A549 (cell line): ENCODE results near the gene MID1IP1. TPM values are rescaled to one million over a fixed set of nuclear protein-coding genes. Genes with fewer than 3 reads are reported as not detected.

Experiments used
- ATAC-seq, 2 experiments: fragments of 200-7000 bp in 1 of 2; fragments of >200 bp in 1 of 2; cut with Nextera tagmentation in 1 of 2; cut with Tn5 transposase in 1 of 2; 3 replicates each; pipeline versions ENCODE4 v1.8.0 to v1.9.1; 2018 to 2020; ENCODE audit warnings: mild to moderate bottlenecking in 1 of 2, moderate library complexity in 1 of 2
- CTCF ChIA-PET: fragments of 300-600 bp; sonication (Branson Sonifier 250); formaldehyde crosslinking; extraction: SDS; loops from one replicate; lab custom pipeline; 2021; ENCODE audit warnings: antibody characterized with exemption, inconsistent platforms; lab: Yijun Ruan, JAX
- POLR2A ChIA-PET: fragments of 350-600 bp; formaldehyde crosslinking; extraction: SDS; loops from one replicate; lab custom pipeline; 2021; ENCODE audit warnings: antibody characterized with exemption, inconsistent platforms; lab: Yijun Ruan, JAX
- DNase-seq, 2 experiments: peaks; one replicate each; pipeline versions ENCODE4 v3.0.0 to v3.0.0-alpha.2; 2011 to 2016; ENCODE audit warnings: low read depth in 1 of 2, low spot score in 1 of 2
- FAIRE-seq: peaks from 2 replicates; lab custom pipeline; 2011; peaks lifted over from hg19 to GRCh38; lab: Jason Lieb, UNC
- H3K27ac ChIP-seq, 2 experiments: fragments of >200 bp; sonication (Bioruptor Twin); formaldehyde crosslinking; 3 replicates each; pipeline ENCODE4 v1.5.1; 2016 to 2017
- H3K4me1 ChIP-seq: fragments of >200 bp; sonication (Bioruptor Twin); formaldehyde crosslinking; 3 replicates; pipeline ENCODE4 v1.6.1; 2016
- H3K4me2 ChIP-seq: fragments of >200 bp; sonication (Bioruptor Twin); formaldehyde crosslinking; 3 replicates; pipeline ENCODE4 v1.6.1; 2016
- H3K4me3 ChIP-seq: fragments of >200 bp; sonication (Bioruptor Twin); formaldehyde crosslinking; 3 replicates; pipeline ENCODE4 v1.5.1; 2016
- H3K9me3 ChIP-seq: fragments of >200 bp; sonication (Bioruptor Twin); formaldehyde crosslinking; 3 replicates; pipeline ENCODE4 v1.6.1; 2016
- CEBPB ChIP-seq, 2 experiments: fragments of >200 bp in 1 of 2; sonication (Bioruptor Twin) in 1 of 2; formaldehyde crosslinking in 1 of 2; IDR thresholded peaks; 2 replicates each; pipeline ENCODE4 v1.6.1; 2012 to 2016
- CHD2 ChIP-seq: fragments of 150-350 bp; IDR thresholded peaks from 2 replicates; pipeline ENCODE4 v1.6.1; 2014; ENCODE audit warnings: low read length; ENCODE audit not compliant: partially characterized antibody
- EHF ChIP-seq: fragments of 250-450 bp; sonication (Bioruptor Pico); IDR thresholded peaks from 2 replicates; pipeline ENCODE4 v1.5.0; 2020; ENCODE audit warnings: mild to moderate bottlenecking
- FOSB ChIP-seq: fragments of 250-450 bp; sonication (Bioruptor Pico); IDR thresholded peaks from 2 replicates; pipeline ENCODE4 v1.5.0; 2020; ENCODE audit warnings: mild to moderate bottlenecking, moderate library complexity
- FOSL2 ChIP-seq, 2 experiments: fragments of 450-650 bp in 1 of 2; fragments of >200 bp in 1 of 2; sonication (Bioruptor Twin) in 1 of 2; formaldehyde crosslinking; IDR thresholded peaks; 2 replicates each; pipeline versions ENCODE4 v1.5.0 to v1.6.1; 2016 to 2020; ENCODE audit warnings: mild to moderate bottlenecking in 1 of 2, moderate library complexity in 1 of 2
- GATA3 ChIP-seq: IDR thresholded peaks from 2 replicates; pipeline ENCODE4 v1.6.1; 2012; ENCODE audit warnings: borderline replicate concordance
- JUN ChIP-seq, 2 experiments: fragments of >200 bp; sonication (Bioruptor Twin); formaldehyde crosslinking; IDR thresholded peaks; 2 replicates in 1 of 2; 3 replicates in 1 of 2; pipeline ENCODE4 v1.6.1; 2016 to 2017
- KDM1A ChIP-seq: fragments of 200-600 bp; sonication (generic); IDR thresholded peaks from 2 replicates; pipeline ENCODE4 v1.6.1; 2016; ENCODE audit warnings: low read depth, mild to moderate bottlenecking
- KDM5A ChIP-seq: fragments of 200-600 bp; sonication (generic); IDR thresholded peaks from 2 replicates; pipeline ENCODE4 v1.6.1; 2016; ENCODE audit warnings: antibody characterized with exemption, mild to moderate bottlenecking
- POLR2AphosphoS2 ChIP-seq: conservative IDR thresholded peaks from 2 replicates; pipeline ENCODE4 v1.6.1; 2012; ENCODE audit warnings: low read length, improper control_type of control experiment, inconsistent platforms
- RNF2 ChIP-seq: fragments of 200-600 bp; sonication (generic); IDR thresholded peaks from 2 replicates; pipeline ENCODE4 v1.6.1; 2016; ENCODE audit warnings: low read depth, mild to moderate bottlenecking, antibody characterized with exemption, moderate library complexity, borderline replicate concordance
- SMC3 ChIP-seq: fragments of >200 bp; sonication (Bioruptor Twin); formaldehyde crosslinking; IDR thresholded peaks from 3 replicates; pipeline ENCODE4 v1.6.1; 2018; ENCODE audit warnings: inconsistent platforms
- TFCP2L1 ChIP-seq: fragments of 250-450 bp; sonication (Bioruptor Pico); IDR thresholded peaks from 2 replicates; pipeline ENCODE4 v1.5.0; 2021; ENCODE audit warnings: mild to moderate bottlenecking
- ZC3H11A ChIP-seq: fragments of 450-650 bp; IDR thresholded peaks from 2 replicates; pipeline ENCODE4 v1.6.1; 2014; ENCODE audit warnings: antibody characterized with exemption, mild to moderate bottlenecking
- ZFP36 ChIP-seq: fragments of 450-650 bp; IDR thresholded peaks from 2 replicates; pipeline ENCODE4 v1.6.1; 2014; ENCODE audit warnings: borderline replicate concordance; ENCODE audit not compliant: partially characterized antibody
- ZNF302 ChIP-seq: fragments of 250-450 bp; sonication (Bioruptor Pico); IDR thresholded peaks from 2 replicates; pipeline ENCODE4 v1.9.0; 2021; ENCODE audit warnings: inconsistent platforms, mild to moderate bottlenecking, moderate library complexity
- WGBS: methylation state at CpG from one replicate; pipeline ENCODE4 v1.1.6; 2017; ENCODE audit errors: missing lambda C conversion rate; 5-methylcytosine and 5-hydroxymethylcytosine counted together
- polyA plus RNA-seq, 4 experiments: library from polyadenylated mRNA; depleted of rRNA in 3 of 4; stranded (reverse); fragments of >200 nt; fragmentation: RNase III in 1 of 4; extraction: RNeasy Plus Mini Kit Qiagen cat#74134 plus additional on column Dnase treatment in 1 of 4; gene quantifications; 2 replicates in 3 of 4; 3 replicates in 1 of 4; pipeline ENCODE4 v1.2.3, GENCODE V29; 2011 to 2017
- TF ChIP-seq, protein P1 (sequence below): IDR thresholded peaks from 2 replicates; pipeline ENCODE4 v1.6.1; 2012
- TF ChIP-seq, protein P2 (sequence below): fragments of >200 bp; sonication (Bioruptor Twin); formaldehyde crosslinking; IDR thresholded peaks from 3 replicates; pipeline ENCODE4 v1.6.1; 2016
- TF ChIP-seq, protein P3 (sequence below): fragments of 250-450 bp; sonication (Bioruptor Pico); IDR thresholded peaks from 2 replicates; pipeline ENCODE4 v1.5.0; 2021; ENCODE audit warnings: mild to moderate bottlenecking, moderate library complexity, borderline replicate concordance
- TF ChIP-seq, protein P4 (sequence below): IDR thresholded peaks from 2 replicates; pipeline ENCODE4 v1.6.1; 2012
- TF ChIP-seq, protein P5 (sequence below): fragments of >200 bp; sonication (Bioruptor Twin); formaldehyde crosslinking; IDR thresholded peaks from 3 replicates; pipeline ENCODE4 v1.5.1; 2016
- TF ChIP-seq, protein P6 (sequence below): IDR thresholded peaks from 2 replicates; pipeline ENCODE4 v1.6.1; 2012; ENCODE audit warnings: low read depth, borderline replicate concordance

Gene MID1IP1
- polyA plus RNA-seq, 2 of the 4 experiments (the other 2 are of a cell fraction), result 40.1 to 56.5 TPM

DNA sequence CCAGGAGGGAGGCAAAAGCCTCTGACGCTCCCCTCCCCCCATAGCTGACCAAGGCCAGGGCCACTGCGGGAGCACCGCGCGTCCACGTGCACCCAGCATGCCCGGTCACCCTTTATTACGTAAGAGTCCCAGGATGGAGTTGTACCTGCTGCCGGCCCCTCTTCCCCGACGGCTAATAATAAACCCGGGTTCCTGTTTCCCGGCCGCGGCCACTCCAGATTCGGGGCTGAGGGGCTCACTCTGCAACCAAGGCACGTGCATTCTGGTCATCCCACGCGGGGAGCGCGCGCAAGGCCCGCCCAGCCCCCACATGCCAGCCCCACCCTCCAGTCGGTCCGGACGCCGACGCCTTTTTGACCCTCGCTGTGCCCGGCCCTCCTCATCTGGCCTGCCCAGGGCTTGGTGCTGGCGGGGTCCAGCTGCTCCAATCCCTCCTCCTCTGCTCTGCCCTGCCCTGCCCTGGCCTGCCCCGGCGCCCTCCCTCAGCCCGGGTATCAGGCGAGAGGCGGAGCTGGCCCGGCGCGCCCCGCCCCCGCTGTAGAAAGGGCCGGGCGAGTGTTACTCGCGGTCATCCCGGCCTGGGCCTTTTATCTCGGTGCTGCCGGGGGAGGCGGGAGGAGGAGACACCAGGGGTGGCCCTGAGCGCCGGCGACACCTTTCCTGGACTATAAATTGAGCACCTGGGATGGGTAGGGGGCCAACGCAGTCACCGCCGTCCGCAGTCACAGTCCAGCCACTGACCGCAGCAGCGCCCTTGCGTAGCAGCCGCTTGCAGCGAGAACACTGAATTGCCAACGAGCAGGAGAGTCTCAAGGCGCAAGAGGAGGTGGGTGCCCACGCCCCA is 2.6 kb downstream of the MID1IP1 start (continued):
- TF ChIP-seq ZNF302 (CRISPR knock-in tag) (no peak), JUN (IDR thresholded peaks at IDR 0.05) (peak; percentile 31 to 93; a peak in 4 of 5 replicates), RNF2 (no peak), FOSL2 (IDR thresholded peaks at IDR 0.05) (no peak), FOSL2 (CRISPR knock-in tag; IDR thresholded peaks at IDR 0.05) (0 out of 2 replicates have a peak, but pooled peaks have one; percentile 25), EHF (no peak), KDM5A (no peak)
- TF ChIP-seq, protein P1, sequence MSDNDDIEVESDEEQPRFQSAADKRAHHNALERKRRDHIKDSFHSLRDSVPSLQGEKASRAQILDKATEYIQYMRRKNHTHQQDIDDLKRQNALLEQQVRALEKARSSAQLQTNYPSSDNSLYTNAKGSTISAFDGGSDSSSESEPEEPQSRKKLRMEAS, result peak; percentile 97
- TF ChIP-seq, protein P2, sequence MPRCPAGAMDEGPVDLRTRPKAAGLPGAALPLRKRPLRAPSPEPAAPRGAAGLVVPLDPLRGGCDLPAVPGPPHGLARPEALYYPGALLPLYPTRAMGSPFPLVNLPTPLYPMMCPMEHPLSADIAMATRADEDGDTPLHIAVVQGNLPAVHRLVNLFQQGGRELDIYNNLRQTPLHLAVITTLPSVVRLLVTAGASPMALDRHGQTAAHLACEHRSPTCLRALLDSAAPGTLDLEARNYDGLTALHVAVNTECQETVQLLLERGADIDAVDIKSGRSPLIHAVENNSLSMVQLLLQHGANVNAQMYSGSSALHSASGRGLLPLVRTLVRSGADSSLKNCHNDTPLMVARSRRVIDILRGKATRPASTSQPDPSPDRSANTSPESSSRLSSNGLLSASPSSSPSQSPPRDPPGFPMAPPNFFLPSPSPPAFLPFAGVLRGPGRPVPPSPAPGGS, result peak; percentile 47; the same call in 1 of the 3 replicates
- TF ChIP-seq, protein P3, sequence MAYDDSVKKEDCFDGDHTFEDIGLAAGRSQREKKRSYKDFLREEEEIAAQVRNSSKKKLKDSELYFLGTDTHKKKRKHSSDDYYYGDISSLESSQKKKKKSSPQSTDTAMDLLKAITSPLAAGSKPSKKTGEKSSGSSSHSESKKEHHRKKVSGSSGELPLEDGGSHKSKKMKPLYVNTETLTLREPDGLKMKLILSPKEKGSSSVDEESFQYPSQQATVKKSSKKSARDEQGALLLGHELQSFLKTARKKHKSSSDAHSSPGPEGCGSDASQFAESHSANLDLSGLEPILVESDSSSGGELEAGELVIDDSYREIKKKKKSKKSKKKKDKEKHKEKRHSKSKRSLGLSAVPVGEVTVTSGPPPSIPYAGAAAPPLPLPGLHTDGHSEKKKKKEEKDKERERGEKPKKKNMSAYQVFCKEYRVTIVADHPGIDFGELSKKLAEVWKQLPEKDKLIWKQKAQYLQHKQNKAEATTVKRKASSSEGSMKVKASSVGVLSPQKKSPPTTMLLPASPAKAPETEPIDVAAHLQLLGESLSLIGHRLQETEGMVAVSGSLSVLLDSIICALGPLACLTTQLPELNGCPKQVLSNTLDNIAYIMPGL (CRISPR knock-in tag), result no peak
- TF ChIP-seq, protein P4, sequence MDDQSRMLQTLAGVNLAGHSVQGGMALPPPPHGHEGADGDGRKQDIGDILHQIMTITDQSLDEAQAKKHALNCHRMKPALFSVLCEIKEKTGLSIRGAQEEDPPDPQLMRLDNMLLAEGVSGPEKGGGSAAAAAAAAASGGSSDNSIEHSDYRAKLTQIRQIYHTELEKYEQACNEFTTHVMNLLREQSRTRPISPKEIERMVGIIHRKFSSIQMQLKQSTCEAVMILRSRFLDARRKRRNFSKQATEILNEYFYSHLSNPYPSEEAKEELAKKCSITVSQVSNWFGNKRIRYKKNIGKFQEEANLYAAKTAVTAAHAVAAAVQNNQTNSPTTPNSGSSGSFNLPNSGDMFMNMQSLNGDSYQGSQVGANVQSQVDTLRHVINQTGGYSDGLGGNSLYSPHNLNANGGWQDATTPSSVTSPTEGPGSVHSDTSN, result no peak

DNA sequence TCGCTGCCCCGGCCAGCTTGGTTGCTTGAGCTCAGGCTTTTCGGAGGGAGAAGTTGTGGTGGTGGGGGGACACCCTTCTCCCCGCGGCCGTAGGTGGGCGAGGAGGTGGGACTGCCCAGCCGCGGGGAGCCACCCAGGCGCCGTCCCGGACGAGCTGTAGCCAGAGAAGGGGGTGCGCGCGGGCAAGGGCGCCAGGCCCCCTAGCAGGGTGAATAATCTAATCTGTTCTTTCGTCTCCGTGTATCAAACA is 3.1 kb downstream of the MID1IP1 start:
- FAIRE-seq, result no peak
- ChIA-PET CTCF (no interaction called here), POLR2A (interaction anchor here (0.7 to 1.5 kb wide), 8 partner anchors 32 to 1350 kb away, joined by 3 to 8 read pairs (median 4); partner anchors contain the start of gene BCOR)
- Histone ChIP-seq H3K4me3 (peak overlapping the region; percentile 78), H3K4me1 (peaks cover 36% of the 10 kb centered on the region), H3K4me2 (peak overlapping the region; percentile 99), H3K9me3 (no peaks in the 10 kb centered on the region), H3K27ac (peak overlapping the region; percentile 98 to 100)
- ATAC-seq, result peak in 1 of 2 experiments; percentile 1; a peak in 2 of 6 replicates
- no CpG with 5 or more reads among the region's 19 CpGs for WGBS
- TF ChIP-seq, protein P5, sequence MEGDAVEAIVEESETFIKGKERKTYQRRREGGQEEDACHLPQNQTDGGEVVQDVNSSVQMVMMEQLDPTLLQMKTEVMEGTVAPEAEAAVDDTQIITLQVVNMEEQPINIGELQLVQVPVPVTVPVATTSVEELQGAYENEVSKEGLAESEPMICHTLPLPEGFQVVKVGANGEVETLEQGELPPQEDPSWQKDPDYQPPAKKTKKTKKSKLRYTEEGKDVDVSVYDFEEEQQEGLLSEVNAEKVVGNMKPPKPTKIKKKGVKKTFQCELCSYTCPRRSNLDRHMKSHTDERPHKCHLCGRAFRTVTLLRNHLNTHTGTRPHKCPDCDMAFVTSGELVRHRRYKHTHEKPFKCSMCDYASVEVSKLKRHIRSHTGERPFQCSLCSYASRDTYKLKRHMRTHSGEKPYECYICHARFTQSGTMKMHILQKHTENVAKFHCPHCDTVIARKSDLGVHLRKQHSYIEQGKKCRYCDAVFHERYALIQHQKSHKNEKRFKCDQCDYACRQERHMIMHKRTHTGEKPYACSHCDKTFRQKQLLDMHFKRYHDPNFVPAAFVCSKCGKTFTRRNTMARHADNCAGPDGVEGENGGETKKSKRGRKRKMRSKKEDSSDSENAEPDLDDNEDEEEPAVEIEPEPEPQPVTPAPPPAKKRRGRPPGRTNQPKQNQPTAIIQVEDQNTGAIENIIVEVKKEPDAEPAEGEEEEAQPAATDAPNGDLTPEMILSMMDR, result no peak
- TF ChIP-seq TFCP2L1 (CRISPR knock-in tag), result no peak
- TF ChIP-seq, protein P6, sequence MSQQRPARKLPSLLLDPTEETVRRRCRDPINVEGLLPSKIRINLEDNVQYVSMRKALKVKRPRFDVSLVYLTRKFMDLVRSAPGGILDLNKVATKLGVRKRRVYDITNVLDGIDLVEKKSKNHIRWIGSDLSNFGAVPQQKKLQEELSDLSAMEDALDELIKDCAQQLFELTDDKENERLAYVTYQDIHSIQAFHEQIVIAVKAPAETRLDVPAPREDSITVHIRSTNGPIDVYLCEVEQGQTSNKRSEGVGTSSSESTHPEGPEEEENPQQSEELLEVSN, result no peak
- no peak for TF ChIP-seq ZNF302 (CRISPR knock-in tag)
- TF ChIP-seq FOSB, result no peak
- TF ChIP-seq SMC3, result no peak
- TF ChIP-seq KDM5A, result no peak
- TF ChIP-seq ZFP36, result no peak
- no peak for TF ChIP-seq CHD2
- TF ChIP-seq GATA3, result no peak
- TF ChIP-seq POLR2AphosphoS2, result no peak
- TF ChIP-seq KDM1A, result no peak
- no peak for TF ChIP-seq ZC3H11A
- TF ChIP-seq JUN (IDR thresholded peaks at IDR 0.05), result no peak; a peak in 1 of 5 replicates
- TF ChIP-seq EHF, result no peak
- TF ChIP-seq CEBPB (IDR thresholded peaks at IDR 0.05), result no peak
- no peak for DNase-seq
